Inflammatory macrophage treated with lipopolysaccharide for 4 hours (primary cell): ENCODE data around the gene SSBP3.
"Not testable (repeated sequence)": the region's sequence is repeated elsewhere in the genome, so short reads cannot be mapped to it uniquely, and the experiment has no call there.

ENCODE experiments used
- DNase-seq: peaks from one replicate; pipeline ENCODE4 v3.0.0-alpha.2; 2020

Gene SSBP3

DNA sequence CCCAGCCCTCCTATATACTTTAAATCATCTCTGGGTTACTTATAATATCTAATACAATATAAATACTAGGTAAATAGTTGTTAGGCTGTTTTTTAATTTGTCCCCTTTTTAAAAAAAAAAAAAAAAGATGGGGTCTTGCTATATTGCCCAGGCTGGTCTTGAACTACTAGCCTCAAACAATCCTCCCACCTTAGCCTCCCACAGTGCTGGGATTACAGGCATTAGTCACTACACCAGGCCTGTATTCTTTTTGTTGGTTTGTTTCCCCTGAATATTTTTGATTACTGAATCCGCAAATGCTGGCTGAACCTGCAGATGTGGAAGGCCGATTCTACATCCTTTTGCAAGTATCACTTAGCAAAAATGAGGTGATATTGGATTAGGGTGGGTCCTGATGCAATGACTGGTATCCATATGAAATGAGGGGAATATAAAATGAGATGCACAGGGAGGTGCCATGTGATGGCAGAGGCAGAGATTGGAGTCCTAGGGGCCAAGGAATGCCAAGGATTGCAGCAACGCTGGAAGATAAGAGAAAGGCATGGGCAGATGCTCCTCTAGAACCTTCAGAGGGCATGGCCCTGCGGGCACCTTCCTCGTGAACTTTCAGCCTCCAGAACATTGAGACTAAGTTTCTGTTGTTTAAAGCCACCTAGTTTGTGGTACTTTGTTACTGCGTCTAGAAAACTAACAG is 58.8 kb downstream of the SSBP3 start:
- DNase-seq = no peak

DNA sequence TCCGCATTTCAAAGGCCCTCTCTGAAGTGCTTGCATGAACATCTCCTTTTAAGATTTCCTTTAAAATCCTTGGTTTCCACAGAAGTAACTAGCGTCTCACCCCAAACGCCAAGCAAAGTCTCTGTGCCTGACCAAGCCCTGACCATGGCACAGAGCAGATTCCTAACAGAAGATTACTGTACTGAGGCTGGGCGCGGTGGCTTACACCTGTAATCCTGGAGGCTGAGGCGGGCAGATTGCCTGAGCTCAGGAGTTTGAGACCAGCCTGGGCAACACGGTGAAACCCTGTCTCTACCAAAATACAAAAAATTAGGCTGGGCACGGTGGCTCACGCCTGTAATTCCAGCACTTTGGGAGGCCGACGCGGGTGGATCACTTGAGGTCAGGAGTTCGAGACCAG is 60.6 kb downstream of the SSBP3 start:
- DNase-seq = not testable (repeated sequence)

DNA sequence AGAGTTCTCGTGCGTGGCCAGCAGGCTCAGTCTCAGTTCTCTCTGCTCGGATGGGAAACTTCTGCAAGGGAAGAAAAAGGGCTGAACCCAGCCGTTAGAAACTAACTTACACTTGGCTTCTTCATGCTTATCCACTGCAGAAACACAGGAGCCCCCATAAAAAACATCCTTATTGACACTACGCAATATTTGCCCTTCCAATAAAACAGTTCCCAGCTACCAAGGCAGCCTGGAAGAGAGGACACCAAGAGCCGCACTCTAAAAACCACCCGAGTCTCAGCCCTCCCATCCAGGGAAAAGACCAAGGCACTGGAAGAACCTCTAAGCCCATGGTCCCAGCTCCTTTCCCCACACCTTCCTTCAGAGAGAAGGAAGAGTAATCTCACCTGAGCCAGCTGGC is 61.1 kb downstream of the SSBP3 start:
- DNase-seq = no peak

DNA sequence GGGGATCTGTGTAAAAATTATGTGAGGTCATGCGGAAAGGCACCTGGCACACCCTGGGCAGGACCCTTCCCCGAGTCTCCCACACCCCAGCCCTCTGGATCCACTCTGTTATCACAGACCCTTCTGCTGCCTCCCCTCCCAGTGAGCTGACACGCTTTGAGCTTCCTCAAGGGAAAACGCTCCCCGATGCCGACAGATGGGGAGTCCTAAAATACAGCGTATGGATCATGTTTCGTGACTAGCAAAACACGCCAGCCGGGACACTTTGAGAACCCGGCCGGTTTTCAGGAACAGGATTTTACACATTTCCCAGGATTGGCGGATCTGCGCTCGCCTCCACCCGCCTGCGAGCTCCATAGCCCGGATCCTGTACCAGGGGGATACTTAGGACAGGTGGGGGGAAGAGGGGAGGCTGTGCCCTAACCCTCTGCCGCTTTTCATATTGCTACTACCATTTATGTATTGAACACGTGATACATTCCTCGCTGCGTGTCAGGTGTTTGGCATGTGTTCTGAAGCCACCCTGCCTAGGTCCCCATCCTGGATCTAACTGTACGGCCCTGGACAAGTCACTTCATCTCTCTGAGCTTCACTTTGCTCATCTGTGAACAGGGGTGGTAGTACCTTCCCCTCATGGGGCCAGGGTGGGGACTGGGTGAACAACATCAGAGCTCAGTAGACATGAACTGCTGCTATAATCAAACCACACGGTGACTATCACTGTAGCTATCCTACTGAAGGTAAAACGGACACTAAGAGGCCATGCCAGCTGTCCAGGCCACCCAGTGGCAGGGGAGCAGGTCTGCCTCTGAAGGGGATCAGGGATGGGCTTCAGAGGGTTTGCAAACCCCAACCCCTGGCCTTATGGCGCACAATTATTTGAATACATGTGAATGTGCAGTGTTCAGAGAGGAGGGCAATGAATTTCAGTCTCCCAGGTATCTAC is 63.2 kb downstream of the SSBP3 start:
- DNase-seq = no peak

DNA sequence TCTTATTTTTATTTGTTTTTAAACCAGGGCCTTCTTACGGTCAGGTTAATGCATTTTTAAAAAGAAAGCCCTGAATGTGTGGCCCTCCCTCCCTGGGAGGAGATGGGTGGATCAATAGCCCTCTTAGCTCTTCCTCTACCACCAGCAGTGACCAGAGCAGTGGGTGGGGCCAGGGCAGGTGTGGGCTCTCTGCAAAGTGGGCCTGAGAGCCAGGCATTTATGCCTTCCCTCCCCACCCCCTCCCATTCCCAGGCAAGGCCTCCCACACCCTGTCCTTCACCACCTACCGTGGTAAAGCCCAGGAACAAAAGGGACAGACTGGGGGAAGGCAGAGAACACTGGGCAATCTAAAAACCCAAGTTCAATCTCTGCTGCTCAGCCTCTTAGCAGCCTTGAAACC is 63.9 kb downstream of the SSBP3 start:
- DNase-seq = no peak

DNA sequence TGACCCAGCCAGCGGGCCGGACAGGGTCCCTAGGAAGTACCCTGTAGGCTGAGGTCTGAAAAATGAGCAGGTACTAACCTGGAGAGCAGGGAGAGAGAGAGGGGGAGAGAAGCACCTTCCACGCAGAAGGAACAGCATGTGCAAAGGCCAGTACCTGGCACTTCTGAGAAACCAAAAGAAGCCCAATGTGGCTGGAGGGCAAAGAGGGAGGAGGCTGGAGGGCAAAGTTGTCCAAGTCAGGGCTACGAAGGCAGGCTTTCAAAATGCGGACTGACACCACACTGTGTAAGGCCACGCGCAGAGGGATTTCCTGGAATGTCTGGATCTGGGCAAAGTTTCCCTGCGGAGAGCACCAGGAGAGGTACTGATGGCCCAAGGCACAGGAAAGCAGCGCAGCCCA is 64.4 kb downstream of the SSBP3 start:
- DNase-seq = no peak

DNA sequence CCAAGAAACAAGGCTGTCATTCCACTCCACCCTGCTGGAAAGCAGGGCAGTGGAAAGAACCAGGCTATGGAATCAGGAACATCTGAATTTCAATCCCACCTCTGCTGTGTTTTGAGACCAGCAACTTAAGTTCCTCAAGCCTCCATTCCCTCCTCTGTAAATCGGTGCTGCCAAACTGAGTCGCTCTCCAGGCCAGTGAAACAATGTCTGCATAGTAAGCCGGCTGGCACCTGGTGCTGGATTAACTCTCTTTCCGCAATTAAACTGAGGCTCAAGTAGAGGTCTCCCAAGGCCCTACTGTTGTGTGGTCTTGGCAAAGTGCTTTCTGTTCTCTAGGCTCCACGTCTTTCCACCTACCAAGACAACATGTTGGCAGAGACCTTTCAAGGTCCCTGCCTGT is 65.3 kb downstream of the SSBP3 start:
- DNase-seq = no peak

DNA sequence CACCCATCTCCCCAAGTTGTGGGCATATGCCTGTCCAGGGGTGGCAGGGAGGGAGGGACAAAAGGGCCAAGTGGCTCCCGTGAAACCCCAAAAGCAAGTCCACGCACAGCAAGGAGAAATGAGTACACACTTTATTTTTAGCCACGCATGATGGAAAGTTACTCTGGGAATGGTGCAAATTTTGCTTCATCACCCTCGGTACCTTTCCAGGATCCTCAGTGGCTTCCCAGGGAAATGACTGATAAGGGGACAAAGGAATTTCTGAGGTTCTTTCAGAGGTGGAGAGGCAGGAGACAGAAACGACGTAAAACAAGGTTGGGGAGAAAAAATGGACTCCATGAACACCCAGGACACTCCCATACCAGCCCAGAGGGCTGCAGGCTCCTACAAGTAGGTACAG is 65.8 kb downstream of the SSBP3 start:
- DNase-seq = no peak

DNA sequence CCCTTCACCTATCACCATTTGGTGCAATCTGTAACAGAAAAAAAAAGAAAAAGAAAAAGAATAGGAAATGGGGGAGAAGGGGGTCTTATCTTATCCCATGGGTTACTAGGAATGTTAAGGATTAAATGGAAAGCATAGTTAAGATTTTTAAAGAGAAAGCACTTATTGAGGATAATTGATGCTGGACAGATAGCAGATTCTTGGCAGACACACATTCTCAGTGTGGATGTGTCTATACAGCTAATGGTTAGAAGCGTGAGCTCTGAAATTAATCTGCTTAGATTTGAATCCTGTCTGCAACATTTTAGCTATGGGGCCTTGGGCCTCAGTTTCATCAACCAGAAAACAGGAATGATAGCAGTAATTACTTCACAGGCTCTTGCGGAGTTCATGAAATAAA is 67.1 kb downstream of the SSBP3 start:
- no peak for DNase-seq

DNA sequence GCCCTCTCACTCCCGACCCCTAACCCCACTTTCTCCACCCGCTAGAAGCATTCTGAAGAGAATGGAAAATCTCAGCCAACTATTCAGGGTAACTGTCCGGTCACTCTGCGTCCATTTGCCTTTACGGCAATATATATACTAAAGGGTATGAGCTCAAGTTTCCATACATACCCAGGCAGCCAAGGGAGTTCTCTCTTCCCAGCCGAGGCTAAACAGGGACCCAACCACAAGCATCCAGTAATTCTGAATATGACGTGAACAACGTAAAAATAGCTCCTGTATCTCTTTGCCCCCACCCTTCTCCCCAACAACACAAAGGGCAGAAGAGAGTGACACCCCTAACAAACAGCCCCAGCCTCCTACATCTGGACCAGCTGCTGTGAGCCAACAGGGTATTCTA is 67.7 kb downstream of the SSBP3 start:
- no peak for DNase-seq

DNA sequence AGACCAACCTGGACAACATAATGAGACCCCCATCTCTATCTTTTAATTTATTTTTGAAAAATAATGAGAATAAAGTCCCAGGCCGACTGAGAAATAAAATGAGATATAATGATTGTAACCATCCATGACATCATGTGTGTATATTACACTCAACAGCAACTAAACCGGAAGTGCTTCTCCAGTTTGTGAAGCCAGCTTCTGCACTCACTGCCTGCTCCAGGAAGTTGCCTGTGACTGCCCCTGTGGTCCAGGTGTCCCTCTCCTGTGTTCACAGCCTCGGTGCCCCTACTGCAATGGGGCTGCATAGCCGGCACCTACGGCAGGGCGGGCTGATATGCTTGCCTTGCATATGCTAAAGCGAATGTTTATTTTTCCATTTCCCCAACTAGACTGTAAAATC is 68.3 kb downstream of the SSBP3 start:
- DNase-seq = no peak

DNA sequence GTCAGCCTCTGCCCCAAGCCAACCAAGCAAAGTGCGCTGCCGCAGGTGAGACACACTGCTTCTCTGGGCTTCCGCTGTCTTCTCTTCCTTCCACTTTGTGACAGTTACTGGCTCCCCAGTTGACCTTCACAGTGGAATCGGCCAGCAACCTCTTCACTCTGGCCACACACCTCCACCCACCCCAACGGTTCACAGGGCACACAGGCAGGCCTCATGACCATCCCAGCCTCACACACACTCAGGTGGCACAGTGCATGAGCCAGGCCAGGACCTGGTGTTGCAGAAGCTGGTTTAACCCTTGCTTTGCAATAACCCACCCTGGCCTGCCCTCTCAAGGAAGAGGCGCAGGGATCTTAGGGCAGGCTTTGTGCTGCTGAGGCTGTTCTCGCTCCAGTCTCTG is 69.2 kb downstream of the SSBP3 start:
- DNase-seq = no peak

DNA sequence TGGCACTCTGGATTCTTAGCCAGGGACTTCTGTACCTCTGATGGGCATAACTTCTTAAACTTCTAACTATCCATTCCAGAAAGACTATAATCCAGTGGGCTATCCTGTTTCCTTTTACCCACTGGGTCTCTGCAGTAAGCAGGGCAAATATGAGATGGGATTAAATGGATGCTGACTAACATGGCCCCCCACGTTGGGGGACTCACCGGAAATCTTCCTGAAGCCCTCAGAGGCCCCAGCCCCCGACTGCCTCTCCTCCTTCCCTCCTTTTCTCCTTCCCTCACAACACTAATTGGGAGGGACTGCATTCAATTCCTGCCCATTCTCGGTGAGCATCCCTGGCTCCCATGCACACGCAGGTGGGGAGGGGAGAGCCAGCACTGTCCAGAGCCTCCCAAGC is 70.1 kb downstream of the SSBP3 start:
- no peak for DNase-seq

DNA sequence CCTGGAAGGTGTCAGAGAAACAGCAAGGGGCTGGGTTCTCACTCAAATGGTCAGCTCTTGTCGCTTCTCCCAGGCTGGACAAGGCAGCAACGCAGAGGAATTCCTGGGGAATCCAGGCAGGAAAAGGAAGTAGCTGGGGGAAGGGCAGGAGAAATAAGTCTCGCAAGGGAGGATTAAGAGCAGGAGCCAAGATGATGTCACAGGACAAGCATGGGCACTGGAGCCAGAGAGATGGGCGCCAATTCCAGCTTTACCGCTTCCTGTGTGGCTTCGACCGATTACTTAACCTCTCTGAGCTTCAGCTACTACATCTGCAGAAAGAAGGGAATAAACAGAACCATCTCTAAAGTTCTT is 70.5 kb downstream of the SSBP3 start:
- DNase-seq = no peak

DNA sequence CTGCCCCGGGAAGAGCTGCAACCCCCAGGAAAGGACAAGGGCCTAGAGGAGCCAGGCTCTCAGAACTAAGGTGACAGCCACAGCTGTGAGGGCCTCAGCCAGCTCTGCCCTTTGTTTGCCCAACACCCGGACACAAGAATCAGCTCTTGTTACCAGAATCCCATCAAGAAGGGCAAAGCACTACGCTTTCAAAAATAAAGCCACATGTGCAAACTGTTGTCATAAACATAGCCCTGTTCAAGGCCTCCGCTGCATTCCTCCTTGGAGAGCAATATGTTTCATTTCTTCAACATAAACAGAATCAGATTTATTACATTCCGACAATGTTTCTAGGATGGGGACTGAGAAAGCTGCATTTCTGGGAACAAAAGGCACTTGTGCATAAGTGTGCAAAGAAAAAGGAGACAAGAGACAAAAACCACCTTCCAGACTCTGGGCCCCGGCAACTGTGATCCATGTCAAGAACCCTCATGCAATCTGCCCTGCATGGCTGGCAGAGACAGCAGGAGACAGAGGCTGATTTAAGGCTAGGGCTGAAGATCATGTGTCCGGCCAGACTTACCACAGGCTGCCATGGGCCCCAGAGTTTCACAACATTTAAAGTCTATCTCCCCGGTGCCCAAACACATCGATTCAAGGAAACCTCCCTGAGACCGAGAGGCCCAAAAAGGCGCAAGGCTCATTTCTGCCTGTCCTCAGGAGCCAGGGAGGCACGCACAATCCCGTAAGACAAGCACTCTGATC is 71.0 kb downstream of the SSBP3 start:
- DNase-seq = no peak

DNA sequence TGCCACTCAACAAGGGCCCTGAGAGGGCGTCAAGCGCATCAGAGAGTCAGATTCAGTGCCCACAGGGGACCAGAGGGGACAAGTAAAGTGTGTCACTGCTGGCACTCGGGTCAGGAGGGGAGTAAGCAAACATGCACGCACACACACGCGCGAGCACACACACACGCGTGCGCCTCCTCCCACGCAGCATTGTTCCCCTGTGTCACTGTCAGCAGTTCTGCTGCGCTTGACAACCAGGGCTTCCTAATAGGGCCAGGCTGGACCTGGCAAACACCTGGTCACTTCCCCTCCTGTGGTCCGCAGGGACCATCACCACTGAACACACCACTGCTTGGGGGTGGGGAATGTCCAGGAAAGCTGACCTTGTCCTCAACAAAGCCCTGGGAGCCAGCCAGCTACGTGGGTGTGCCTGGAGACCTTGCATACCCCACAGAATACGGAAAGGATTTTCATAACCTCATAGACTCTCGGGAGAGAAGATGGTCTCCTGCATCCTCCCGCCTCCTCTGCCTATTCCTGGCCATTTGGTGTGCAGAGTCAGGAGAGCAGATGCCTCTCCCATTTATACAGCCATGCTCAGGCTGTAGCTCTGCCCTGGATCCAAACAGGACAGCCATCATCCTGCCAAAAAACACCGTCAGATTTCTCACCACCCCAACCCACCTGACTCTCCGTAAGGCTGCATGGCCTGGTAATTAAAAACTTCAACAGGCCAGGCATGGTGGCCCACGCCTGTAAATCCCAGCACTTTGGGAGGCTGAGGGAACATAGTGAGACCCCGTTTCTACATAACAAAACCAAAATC is 73.2 kb downstream of the SSBP3 start:
- no peak for DNase-seq

DNA sequence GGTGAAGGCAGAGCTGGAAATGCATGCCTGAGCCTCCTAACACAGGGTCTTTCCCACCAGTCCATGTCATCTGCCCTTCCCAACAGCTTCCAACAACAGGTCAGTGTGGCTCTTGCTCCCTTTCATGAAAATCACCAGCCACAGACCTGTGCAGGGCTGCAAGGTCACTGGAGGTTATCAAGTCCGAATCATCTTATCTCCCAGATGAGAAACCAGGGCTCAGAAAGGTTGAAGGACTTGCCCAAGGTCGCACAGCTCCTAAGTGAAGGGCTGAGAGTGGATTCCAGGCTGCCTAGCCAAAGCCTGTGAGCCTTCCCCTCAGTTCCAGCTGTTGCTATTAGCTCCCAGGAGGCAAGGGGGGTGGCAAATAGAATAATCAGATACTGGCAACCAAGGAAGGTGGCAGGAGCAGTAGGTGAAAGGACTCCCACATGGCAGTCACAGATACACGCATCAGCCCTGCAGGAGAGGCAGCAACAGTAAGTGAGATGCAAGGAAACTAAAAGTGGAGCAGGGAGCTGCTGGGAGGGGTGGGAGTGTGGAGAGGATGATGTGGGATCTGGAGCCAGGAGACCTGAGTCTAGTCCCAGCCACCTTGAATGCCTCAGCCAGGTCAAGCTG is 74.2 kb downstream of the SSBP3 start:
- no peak for DNase-seq

DNA sequence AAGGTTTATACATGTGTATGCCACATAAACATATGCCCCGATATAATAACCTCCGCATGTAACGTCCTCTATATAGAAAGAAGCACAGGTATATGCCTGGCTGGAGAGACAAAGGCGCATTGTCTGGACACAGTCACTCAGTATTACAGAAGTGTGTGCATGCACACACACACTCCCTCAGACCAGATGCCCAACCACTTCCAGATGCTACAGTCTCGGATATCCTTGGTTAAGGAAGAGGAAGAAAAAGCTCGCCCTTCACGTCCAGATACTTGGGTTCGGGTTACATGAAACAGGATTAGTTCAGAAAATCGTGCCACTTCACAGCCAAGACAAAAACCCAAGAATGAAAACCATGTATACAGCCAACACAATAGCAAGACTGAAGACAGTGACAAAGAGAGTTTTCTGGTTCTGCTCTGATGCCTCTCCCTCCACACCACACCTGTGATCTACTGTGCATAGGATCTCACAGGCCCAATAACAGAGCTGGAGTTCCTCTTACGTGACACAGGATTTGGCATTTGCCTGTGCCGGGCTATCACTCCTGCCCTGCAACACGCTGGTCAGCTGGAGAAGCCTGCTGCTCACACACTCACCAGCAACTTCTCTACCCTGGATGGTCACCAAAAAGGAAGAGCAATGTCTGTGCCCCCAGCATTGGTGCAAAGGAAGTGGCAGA is 75.0 kb downstream of the SSBP3 start:
- no peak for DNase-seq

DNA sequence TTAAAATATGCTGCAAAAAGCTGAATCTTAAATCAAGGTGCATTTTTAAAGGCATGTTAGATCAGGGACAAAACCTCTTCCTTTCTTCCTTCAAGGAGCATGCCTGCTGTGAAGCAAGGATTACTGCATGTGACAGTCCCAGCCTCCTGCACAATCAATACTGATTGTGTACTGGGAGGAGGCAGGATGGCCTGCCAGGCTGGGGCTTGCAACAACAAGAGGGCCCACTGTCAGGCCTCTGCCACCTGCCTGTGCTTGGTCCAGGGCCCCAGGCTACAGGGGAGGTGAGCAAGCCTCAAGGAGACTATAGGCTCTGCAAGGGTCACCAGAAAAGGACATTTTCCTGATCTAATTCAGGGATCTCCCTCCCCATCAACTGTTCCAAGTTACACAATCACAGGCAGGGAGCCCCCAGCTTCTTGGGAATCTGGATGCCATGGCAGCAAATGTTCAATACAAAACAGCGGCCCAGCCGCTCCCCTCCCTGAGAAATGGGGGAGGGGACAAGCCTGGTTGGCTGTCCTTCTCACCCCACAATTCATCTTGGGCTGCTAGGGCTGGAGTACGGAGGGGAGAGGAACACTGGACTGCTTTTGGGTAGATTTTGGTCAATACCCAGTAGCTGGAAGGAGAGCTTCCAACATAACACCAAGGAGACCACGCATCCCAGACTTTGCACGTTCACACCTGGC is 76.7 kb downstream of the SSBP3 start:
- DNase-seq = no peak

DNA sequence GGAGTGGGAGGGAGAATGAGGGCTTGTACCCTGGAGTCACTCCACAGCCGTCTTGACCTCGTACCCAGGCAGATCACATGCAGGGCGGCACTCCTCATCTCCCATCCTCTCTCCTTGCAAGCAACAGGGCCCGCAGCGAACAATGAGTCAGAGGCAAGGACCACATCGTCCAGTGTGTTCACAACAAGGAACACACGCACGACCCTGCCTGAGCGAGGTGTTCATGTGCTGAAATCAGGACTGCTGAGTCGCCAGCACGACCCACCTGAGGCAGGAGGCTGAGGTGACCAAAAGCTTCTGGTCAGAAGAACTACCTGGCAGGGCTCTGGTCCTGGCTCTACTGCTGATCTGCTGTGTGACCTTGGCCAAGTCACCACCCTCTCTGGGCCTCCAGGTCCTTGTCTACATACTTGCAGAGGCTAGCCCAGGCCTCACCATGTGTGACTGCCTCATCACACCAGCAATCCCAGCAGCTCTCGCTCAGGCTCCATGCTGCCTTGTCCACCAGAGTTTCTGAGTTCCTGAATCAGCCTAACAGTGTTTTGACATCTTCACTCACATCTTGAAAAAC is 78.0 kb downstream of the SSBP3 start:
- no peak for DNase-seq
